Thyroid gland (tissue), 4 donors: Measurements from ENCODE around the gene LXN. TPM values are rescaled to one million over a fixed set of nuclear protein-coding genes. Genes with fewer than 3 reads are reported as not detected.

Source experiments
- DNase-seq, 2 donors: peaks; one replicate each; pipeline ENCODE4 v3.0.0-alpha.2; 2019
- H3K27ac ChIP-seq, 3 donors: fragments of 200-600 bp; sonication (generic); 1 replicate in 2 of 3; 2 replicates in 1 of 3; pipeline ENCODE4 v1.5.1; 2016 to 2019; ENCODE audit warnings: mild to moderate bottlenecking in 1 of 3, moderate library complexity in 1 of 3
- H3K27me3 ChIP-seq: fragments of 200-600 bp; sonication (generic); one replicate; pipeline ENCODE4 v1.5.1; 2019
- H3K36me3 ChIP-seq, 2 donors: fragments of 200-600 bp; sonication (generic); one replicate each; pipeline ENCODE4 v1.5.1; 2016 to 2019
- H3K4me1 ChIP-seq, 2 donors: fragments of 200-600 bp; sonication (generic); one replicate each; pipeline ENCODE4 v1.5.1; 2017 to 2019
- H3K4me3 ChIP-seq, 3 donors: fragments of 200-600 bp; sonication (generic); replicated peaks in 1 of 3; 1 replicate in 2 of 3; 2 replicates in 1 of 3; pipeline ENCODE4 v1.5.1; 2016; ENCODE audit warnings: mild to moderate bottlenecking in 1 of 3
- H3K9me3 ChIP-seq: fragments of 200-600 bp; sonication (generic); one replicate; pipeline ENCODE4 v1.5.1; 2017
- CTCF ChIP-seq, 6 experiments: fragments of 200-600 bp in 3 of 6; fragments of 450-650 bp in 3 of 6; sonication (generic) in 3 of 6; IDR thresholded peaks; one replicate each; pipeline ENCODE4 v1.5.1; 2016 to 2019; ENCODE audit warnings: antibody characterized with exemption in 6 of 6, mild to moderate bottlenecking in 2 of 6, inconsistent platforms in 1 of 6, moderate library complexity in 1 of 6
- POLR2A ChIP-seq, 2 donors: fragments of 450-650 bp; IDR thresholded peaks; one replicate each; pipeline ENCODE4 v1.6.1; 2017; ENCODE audit warnings: antibody characterized with exemption in 2 of 2, mild to moderate bottlenecking in 2 of 2, moderate library complexity in 1 of 2
- WGBS, 2 donors: methylation state at CpG; one replicate each; pipeline ENCODE4 v1.1.5; 2017; 5-methylcytosine and 5-hydroxymethylcytosine counted together
- intact Hi-C: fragments of 100-400 bp; cut with DNase I; formaldehyde crosslinking; loops from one replicate; pipeline ENCODE4 v1.15.1; 2023
- total RNA-seq, 4 donors: library from RNA; depleted of rRNA; stranded (reverse); fragments of >200 nt; gene quantifications; one replicate each; pipeline ENCODE4 v1.2.3, GENCODE V29; 2016

LXN gene
- total RNA-seq, 4 donors from 2014 or later = 16.8 to 42.3 (median 22.7) TPM

DNA sequence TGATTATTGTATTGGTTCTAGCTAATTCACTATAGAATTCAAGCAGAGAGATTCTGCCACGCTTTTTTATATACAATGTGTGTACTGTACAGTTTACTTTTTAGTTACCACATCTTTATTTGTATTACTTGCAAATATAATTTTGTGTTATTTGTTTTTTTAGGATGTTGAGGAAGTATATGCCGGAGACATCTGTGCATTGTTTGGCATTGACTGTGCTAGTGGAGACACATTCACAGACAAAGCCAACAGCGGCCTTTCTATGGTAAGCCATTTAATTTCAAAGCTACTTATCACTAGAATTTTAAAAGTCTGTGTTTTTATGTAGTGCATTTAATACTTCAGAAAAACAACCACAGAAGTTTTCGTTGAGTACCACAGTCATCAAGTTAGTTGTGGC is 11.7 kb downstream of the LXN start:
- no peaks in the 10 kb centered on the region for H3K27me3 ChIP-seq
- peaks cover 13 to 20% of the 10 kb centered on the region in 2 donors for H3K36me3 ChIP-seq
- intact Hi-C loops = no loop called here
- no peak overlapping the region for H3K4me3 ChIP-seq
- no peak overlapping the region for H3K27ac ChIP-seq
- 87 to 89% methylated on average over 4 of the region's 4 CpGs for whole genome bisulfite sequencing, 2 donors
- no peaks in the 10 kb centered on the region for H3K4me1 ChIP-seq
- no peak for DNase-seq
- TF ChIP-seq POLR2A (IDR thresholded peaks at IDR 0.05) (no peak), CTCF (IDR thresholded peaks at IDR 0.05) (no peak)
- H3K9me3 ChIP-seq = no peaks in the 10 kb centered on the region

DNA sequence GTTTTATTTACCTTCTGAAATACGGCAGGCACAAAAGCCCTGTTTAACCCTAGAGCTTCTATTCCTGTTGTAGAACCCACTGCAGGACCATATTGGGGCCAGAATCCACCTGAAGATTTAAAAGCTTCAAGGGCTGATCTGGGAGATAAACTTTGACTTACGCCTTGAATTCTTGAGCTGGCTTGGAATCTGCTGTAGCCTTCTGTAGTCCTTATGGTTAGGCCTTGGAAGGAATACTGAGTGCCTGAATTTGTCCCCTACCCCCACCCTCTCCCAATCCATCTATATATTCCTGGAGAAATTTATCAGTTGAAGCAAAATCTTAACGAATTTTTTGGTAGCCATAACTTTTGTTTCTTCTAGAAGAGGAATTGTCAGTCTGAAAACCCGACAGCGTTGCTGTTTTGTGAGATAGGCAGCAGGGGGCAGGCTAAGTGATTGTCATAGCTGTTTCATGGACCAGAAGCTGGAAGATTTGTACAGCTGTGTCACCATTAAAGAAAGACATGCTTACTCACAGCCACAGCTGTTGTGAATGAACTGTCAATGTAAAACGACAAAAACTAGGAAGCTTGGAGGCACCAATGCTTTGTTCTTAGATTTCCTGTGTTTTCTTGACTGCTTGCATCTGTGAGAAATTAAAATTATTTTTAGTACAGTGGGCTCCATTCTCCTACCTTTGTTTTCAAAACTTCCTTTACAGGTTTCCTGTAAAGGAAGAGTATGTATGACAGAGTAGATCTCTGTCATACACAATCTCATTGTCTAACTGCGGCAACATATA is 12.8 kb downstream of the LXN start:
- intact Hi-C loops = no loop called here
- no peaks in the 10 kb centered on the region for H3K27me3 ChIP-seq
- H3K4me1 ChIP-seq = no peaks in the 10 kb centered on the region
- DNase-seq = peak; percentile 15 to 40
- H3K36me3 ChIP-seq = peaks cover 18 to 27% of the 10 kb centered on the region in 2 donors
- H3K4me3 ChIP-seq = no peak overlapping the region
- 47 to 53% methylated on average over 7 of the region's 7 CpGs for WGBS, 2 donors
- H3K27ac ChIP-seq = peak overlapping the region in 1 of 3 donors; percentile 6
- peak in 3 of 6 experiments; percentile 29 to 57 (median 31) for TF ChIP-seq CTCF (IDR thresholded peaks at IDR 0.05)
- TF ChIP-seq POLR2A (IDR thresholded peaks at IDR 0.05) = no peak
- H3K9me3 ChIP-seq = no peaks in the 10 kb centered on the region

- Histone ChIP-seq H3K9me3 (no peaks in the 10 kb centered on the region), H3K27me3 (no peaks in the 10 kb centered on the region), H3K27ac (no peak overlapping the region), H3K4me1 (no peaks in the 10 kb centered on the region), H3K4me3 (no peak overlapping the region), H3K36me3 (peaks cover 24 to 33% of the 10 kb centered on the region in 2 donors)
- TF ChIP-seq CTCF (IDR thresholded peaks at IDR 0.05) (no peak), POLR2A (IDR thresholded peaks at IDR 0.05) (no peak)
- intact Hi-C loops = no loop called here
- DNase-seq = no peak
- 93 to 94% methylated on average over 7 of the region's 7 CpGs for WGBS, 2 donors
Observed at GRCh38 chr3:158658889-158659288, 13.6 kb downstream of the LXN start.

GRCh38 chr3:158652463-158652862 is 20.0 kb downstream of the LXN start:
- Histone ChIP-seq H3K36me3 (peaks cover 30 to 62% of the 10 kb centered on the region in 2 donors), H3K27me3 (no peaks in the 10 kb centered on the region), H3K4me3 (no peak overlapping the region), H3K4me1 (no peaks in the 10 kb centered on the region), H3K27ac (no peak overlapping the region), H3K9me3 (no peaks in the 10 kb centered on the region)
- 90 to 94% methylated on average over 3 of the region's 3 CpGs for WGBS, 2 donors
- intact Hi-C loops = no loop called here
- TF ChIP-seq POLR2A (IDR thresholded peaks at IDR 0.05) (no peak), CTCF (IDR thresholded peaks at IDR 0.05) (no peak)
- DNase-seq = no peak

DNA sequence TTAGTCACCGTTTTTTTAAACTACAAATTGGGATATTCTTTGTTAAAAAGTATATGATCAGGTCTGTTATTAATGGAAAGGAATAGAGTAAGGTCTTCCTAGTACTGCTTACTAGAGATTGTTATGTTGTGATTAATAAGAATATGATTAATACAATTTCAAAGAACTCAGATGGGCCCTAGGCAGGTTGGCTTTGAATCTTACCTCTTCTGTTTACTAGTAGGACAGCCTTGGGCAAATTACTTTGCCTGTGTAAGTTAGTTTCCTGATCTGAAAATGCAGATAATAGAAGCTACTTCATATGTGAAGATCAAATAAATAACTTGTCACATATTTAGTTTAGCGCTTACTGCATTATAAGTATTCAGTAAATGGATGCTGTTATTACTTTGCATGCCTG is 21.3 kb downstream of the LXN start:
- intact Hi-C loops = no loop called here
- DNase-seq = no peak
- Histone ChIP-seq H3K4me1 (no peaks in the 10 kb centered on the region), H3K27ac (no peak overlapping the region), H3K36me3 (peaks cover 24 to 59% of the 10 kb centered on the region in 2 donors), H3K9me3 (no peaks in the 10 kb centered on the region), H3K4me3 (no peak overlapping the region), H3K27me3 (no peaks in the 10 kb centered on the region)
- 96 to 97% methylated on average over 2 of the region's 2 CpGs for WGBS, 2 donors
- no peak for TF ChIP-seq CTCF (IDR thresholded peaks at IDR 0.05)
- TF ChIP-seq POLR2A (IDR thresholded peaks at IDR 0.05) = no peak
